ENCODE measurements around the gene CAPN2. TPM values are rescaled to one million over a fixed set of nuclear protein-coding genes. Genes with fewer than 3 reads are reported as not detected.
A peak's percentile ranks its signal among the peaks of the same experiment; 100 is the strongest.
"Not testable (repeated sequence)": the region's sequence is repeated elsewhere in the genome, so short reads cannot be mapped to it uniquely, and the experiment has no call there.

Gene CAPN2
- total RNA-seq, 1 donor from 2014 or later, result 98.6 TPM

- peaks cover 5% of the 10 kb centered on the region for H3K4me1 Mint-ChIP-seq
- no peak overlapping the region for H3K4me3 Mint-ChIP-seq
- H3K27ac Mint-ChIP-seq (ENCODE audit: unreplicated experiment), result peak overlapping the region; percentile 43
- TF ChIP-seq CTCF (conservative IDR thresholded peaks at IDR 0.05), result no peak
- no peaks in the 10 kb centered on the region for H3K36me3 Mint-ChIP-seq (ENCODE audit: low read depth)
- DNase-seq (ENCODE audit: low read depth, low spot score), result no peak
- H3K9me3 Mint-ChIP-seq, result no peaks in the 10 kb centered on the region
- H3K27me3 Mint-ChIP-seq (ENCODE audit: low read depth), result no peaks in the 10 kb centered on the region
These were observed 25.0 kb downstream of the CAPN2 start for GRCh38 chr1:223737342-223737741.

- TF ChIP-seq CTCF (conservative IDR thresholded peaks at IDR 0.05), result no peak
- Mint-ChIP-seq H3K27me3 (ENCODE audit: low read depth) (no peaks in the 10 kb centered on the region), H3K27ac (ENCODE audit: unreplicated experiment) (no peak overlapping the region), H3K9me3 (no peaks in the 10 kb centered on the region), H3K36me3 (ENCODE audit: low read depth) (no peaks in the 10 kb centered on the region), H3K4me3 (no peak overlapping the region), H3K4me1 (peaks cover under 1% of the 10 kb centered on the region)
- no peak for DNase-seq (ENCODE audit: low read depth, low spot score)
These were observed 26.4 kb downstream of the CAPN2 start for GRCh38 chr1:223738465-223739365.

- no peaks in the 10 kb centered on the region for H3K4me1 Mint-ChIP-seq
- H3K36me3 Mint-ChIP-seq (ENCODE audit: low read depth), result no peaks in the 10 kb centered on the region
- H3K4me3 Mint-ChIP-seq, result no peak overlapping the region
- H3K27me3 Mint-ChIP-seq (ENCODE audit: low read depth), result no peaks in the 10 kb centered on the region
- H3K27ac Mint-ChIP-seq (ENCODE audit: unreplicated experiment), result no peak overlapping the region
- no peak for TF ChIP-seq CTCF (conservative IDR thresholded peaks at IDR 0.05)
- no peaks in the 10 kb centered on the region for H3K9me3 Mint-ChIP-seq
- no peak for DNase-seq (ENCODE audit: low read depth, low spot score)
These were observed 27.2 kb downstream of the CAPN2 start for GRCh38 chr1:223739366-223740037.

DNA sequence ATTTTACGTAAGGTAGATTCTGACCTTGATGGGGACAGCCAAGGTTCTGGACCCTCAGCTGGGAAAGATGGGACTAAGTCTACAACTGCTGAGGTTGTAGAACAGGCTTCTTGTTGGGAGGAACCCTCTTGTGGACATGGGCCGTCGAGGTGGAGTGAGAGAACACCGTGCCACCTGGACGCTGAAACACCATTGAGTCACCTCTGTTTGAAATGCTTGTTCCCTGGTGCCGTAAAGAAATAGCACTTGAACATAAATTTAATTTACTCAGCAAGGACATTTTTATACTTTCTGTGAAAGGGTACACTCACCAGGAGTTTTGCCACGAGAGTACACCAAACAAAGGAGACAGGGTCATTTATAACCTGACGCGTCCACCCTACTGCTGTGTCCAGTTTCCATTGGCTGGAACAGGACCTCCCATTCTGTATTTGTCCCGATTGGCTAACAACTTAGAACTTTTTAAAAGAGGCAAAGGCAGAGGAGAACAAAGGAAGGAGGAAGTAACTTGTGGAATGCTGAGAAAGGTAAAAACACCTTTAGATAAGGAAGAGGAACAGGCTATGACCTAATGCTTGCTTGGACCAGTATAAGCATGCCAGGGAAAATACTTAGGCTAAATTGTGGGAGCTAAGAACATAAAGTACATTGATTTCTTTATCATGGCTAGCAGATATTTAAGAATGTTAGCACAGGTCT lies 27.8 kb downstream of the CAPN2 start:
- not testable (repeated sequence) for H3K27ac Mint-ChIP-seq (ENCODE audit: unreplicated experiment)

DNA sequence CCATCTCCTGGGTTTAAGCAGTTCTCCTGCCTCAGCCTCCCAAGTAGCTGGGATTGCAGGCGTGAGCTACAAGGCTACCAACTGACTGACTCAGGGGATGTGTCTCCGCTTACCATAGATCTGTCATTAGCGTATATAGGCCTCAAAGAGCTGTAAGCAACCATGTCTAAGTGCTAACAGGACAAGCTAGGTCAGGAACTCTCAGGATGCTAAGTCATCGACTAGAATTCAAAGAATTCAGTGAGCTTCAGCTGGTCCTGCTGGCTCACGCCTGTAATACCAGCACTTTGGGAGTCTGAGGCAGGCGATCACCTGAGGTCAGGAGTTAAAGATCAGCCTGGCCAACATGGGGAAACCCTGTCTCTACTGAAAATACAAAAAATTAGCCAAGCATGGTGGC lies 29.5 kb downstream of the CAPN2 start:
- Mint-ChIP-seq H3K27me3 (ENCODE audit: low read depth) (no peaks in the 10 kb centered on the region), H3K27ac (ENCODE audit: unreplicated experiment) (no peak overlapping the region), H3K36me3 (ENCODE audit: low read depth) (peaks cover under 1% of the 10 kb centered on the region), H3K9me3 (no peaks in the 10 kb centered on the region), H3K4me1 (no peaks in the 10 kb centered on the region), H3K4me3 (no peak overlapping the region)
- no peak for DNase-seq (ENCODE audit: low read depth, low spot score)
- TF ChIP-seq CTCF (conservative IDR thresholded peaks at IDR 0.05), result no peak

More for the DNA sequence above, 27.8 kb downstream of the CAPN2 start:
- H3K27me3 Mint-ChIP-seq (ENCODE audit: low read depth); H3K4me3 Mint-ChIP-seq; H3K36me3 Mint-ChIP-seq (ENCODE audit: low read depth); DNase-seq (ENCODE audit: low read depth, low spot score); H3K4me1 Mint-ChIP-seq; H3K9me3 Mint-ChIP-seq: not testable (repeated sequence)
